Panc1 (cell line): ENCODE results near the gene OPTC.

Experiments
- POLR2AphosphoS5 ChIP-seq: IDR thresholded peaks from 2 replicates; pipeline ENCODE4 v1.6.1; 2012; ENCODE audit warnings: mild to moderate bottlenecking, low read depth, low read length, moderate library complexity
- SIN3A ChIP-seq: IDR thresholded peaks from 2 replicates; pipeline ENCODE4 v1.6.1; 2012; ENCODE audit warnings: low read depth, mild to moderate bottlenecking, low read length, moderate library complexity, borderline replicate concordance; ENCODE audit not compliant: insufficient read depth
- TCF7L2 ChIP-seq: IDR thresholded peaks from 2 replicates; pipeline ENCODE4 v1.6.1; 2011; ENCODE audit warnings: mild to moderate bottlenecking, low read depth, low read length, inconsistent platforms
- TF ChIP-seq, protein P1 (sequence below): fragments of 450-650 bp; IDR thresholded peaks from 2 replicates; pipeline ENCODE4 v1.5.1; 2017; ENCODE audit warnings: mild to moderate bottlenecking
- TF ChIP-seq, protein P2 (sequence below), 2 experiments: IDR thresholded peaks; 2 replicates each; pipeline ENCODE4 v1.6.1; 2011 to 2012; ENCODE audit warnings: low read depth in 2 of 2, control low read depth in 1 of 2, low read length in 1 of 2, mild to moderate bottlenecking in 1 of 2, moderate library complexity in 1 of 2; ENCODE audit not compliant: insufficient read depth in 1 of 2

DNA sequence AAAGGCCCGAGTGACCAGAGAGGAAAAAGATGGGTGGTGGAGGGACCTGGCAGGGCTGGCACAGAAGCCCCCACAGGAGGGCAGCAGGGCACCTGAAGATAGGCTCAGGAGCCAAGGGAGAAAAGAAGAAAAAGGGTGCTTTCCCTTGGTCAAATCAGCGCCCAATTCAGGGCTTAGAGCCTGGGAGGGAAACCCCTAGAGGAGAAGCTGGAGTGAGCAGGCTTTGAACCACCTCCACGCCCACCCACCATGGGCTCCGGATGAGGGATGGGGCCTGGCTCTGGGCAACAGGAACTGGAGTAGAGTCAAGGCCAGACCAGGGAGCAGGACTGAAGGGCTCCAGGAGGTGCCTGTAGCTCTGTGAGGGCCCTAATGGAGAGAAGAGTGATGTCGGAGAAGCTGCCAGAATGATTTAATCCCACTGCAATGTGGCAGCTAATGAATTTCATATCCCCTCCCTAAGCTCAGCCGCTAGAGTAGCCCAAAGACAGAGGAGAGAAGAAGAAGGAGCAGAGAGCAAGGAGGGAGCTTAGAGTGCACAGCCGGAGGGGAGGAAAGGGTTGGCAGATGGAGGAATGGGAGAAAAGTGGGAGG is 30.4 kb upstream of the OPTC start:
- TF ChIP-seq, protein P1, sequence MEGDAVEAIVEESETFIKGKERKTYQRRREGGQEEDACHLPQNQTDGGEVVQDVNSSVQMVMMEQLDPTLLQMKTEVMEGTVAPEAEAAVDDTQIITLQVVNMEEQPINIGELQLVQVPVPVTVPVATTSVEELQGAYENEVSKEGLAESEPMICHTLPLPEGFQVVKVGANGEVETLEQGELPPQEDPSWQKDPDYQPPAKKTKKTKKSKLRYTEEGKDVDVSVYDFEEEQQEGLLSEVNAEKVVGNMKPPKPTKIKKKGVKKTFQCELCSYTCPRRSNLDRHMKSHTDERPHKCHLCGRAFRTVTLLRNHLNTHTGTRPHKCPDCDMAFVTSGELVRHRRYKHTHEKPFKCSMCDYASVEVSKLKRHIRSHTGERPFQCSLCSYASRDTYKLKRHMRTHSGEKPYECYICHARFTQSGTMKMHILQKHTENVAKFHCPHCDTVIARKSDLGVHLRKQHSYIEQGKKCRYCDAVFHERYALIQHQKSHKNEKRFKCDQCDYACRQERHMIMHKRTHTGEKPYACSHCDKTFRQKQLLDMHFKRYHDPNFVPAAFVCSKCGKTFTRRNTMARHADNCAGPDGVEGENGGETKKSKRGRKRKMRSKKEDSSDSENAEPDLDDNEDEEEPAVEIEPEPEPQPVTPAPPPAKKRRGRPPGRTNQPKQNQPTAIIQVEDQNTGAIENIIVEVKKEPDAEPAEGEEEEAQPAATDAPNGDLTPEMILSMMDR: no peak
- TF ChIP-seq POLR2AphosphoS5: no peak
- TF ChIP-seq SIN3A: no peak
- TF ChIP-seq, protein P2, sequence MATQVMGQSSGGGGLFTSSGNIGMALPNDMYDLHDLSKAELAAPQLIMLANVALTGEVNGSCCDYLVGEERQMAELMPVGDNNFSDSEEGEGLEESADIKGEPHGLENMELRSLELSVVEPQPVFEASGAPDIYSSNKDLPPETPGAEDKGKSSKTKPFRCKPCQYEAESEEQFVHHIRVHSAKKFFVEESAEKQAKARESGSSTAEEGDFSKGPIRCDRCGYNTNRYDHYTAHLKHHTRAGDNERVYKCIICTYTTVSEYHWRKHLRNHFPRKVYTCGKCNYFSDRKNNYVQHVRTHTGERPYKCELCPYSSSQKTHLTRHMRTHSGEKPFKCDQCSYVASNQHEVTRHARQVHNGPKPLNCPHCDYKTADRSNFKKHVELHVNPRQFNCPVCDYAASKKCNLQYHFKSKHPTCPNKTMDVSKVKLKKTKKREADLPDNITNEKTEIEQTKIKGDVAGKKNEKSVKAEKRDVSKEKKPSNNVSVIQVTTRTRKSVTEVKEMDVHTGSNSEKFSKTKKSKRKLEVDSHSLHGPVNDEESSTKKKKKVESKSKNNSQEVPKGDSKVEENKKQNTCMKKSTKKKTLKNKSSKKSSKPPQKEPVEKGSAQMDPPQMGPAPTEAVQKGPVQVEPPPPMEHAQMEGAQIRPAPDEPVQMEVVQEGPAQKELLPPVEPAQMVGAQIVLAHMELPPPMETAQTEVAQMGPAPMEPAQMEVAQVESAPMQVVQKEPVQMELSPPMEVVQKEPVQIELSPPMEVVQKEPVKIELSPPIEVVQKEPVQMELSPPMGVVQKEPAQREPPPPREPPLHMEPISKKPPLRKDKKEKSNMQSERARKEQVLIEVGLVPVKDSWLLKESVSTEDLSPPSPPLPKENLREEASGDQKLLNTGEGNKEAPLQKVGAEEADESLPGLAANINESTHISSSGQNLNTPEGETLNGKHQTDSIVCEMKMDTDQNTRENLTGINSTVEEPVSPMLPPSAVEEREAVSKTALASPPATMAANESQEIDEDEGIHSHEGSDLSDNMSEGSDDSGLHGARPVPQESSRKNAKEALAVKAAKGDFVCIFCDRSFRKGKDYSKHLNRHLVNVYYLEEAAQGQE (IDR thresholded peaks at IDR 0.05; ENCODE audit: insufficient read depth in 1 of 2, low read depth in 2 of 2, low read length in 1 of 2): no peak
- TF ChIP-seq TCF7L2: no peak
